ENCODE measurements around the gene RTKN. TPM values are rescaled to one million over a fixed set of nuclear protein-coding genes. Genes with fewer than 3 reads are reported as not detected.
A peak's percentile ranks its signal among the peaks of the same experiment; 100 is the strongest.
"Not testable (repeated sequence)": the region's sequence is repeated elsewhere in the genome, so short reads cannot be mapped to it uniquely, and the experiment has no call there.

Gene RTKN
- polyA plus RNA-seq, 3 donors = 0.07 TPM; not detected in 2

GRCh38 chr2:74447230-74447999 lies 5.7 kb upstream of the RTKN start:
- no peak overlapping the region for H3K4me2 ChIP-seq (replicated peaks; ENCODE audit: extremely low read depth, low read length, poor library complexity, severe bottlenecking)
- H3K27me3 ChIP-seq (ENCODE audit: control insufficient read depth in 2 of 2, insufficient read depth in 2 of 2, low read length in 2 of 2) = peaks cover 14 to 24% of the 10 kb centered on the region in 2 donors
- H3K79me2 ChIP-seq (ENCODE audit: insufficient read depth, low read length) = no peaks in the 10 kb centered on the region
- 100% methylated on average over 1 of the region's 5 CpGs for WGBS (ENCODE audit: insufficient coverage)
- no peak for DNase-seq
- Mint-ChIP-seq H3K27me3 (ENCODE audit: low read depth in 3 of 3) (peaks cover 18 to 31% (median 27%) of the 10 kb centered on the region in 3 donors), H3K4me1 (peaks cover 3% of the 10 kb centered on the region), H3K36me3 (no peaks in the 10 kb centered on the region), H3K27ac (no peak overlapping the region), H3K4me3 (no peak overlapping the region), H3K9me3 (peaks cover 0 to 4% (median 0%) of the 10 kb centered on the region in 7 donors)
- no peak overlapping the region for H3K27ac ChIP-seq (ENCODE audit: low read depth in 1 of 2, low read length in 2 of 2)
- no peak overlapping the region for H2AFZ ChIP-seq (ENCODE audit: insufficient read depth, low read depth, low read length, poor library complexity, severe bottlenecking)
- TF ChIP-seq CTCF (IDR thresholded peaks at IDR 0.05) = no peak
- H3K9ac ChIP-seq (ENCODE audit: insufficient read depth, low read length, poor library complexity, severe bottlenecking) = no peak overlapping the region
- no peak overlapping the region for H3K4me3 ChIP-seq (replicated peaks in 1 of 3; ENCODE audit: low read depth in 2 of 3, low read length in 3 of 3)
- H3K9me3 ChIP-seq (replicated peaks in 1 of 2; ENCODE audit: control insufficient read depth in 1 of 2, insufficient read depth in 1 of 2, low read length in 2 of 2) = peaks cover 0 to 3% of the 10 kb centered on the region in 2 donors
- no peaks in the 10 kb centered on the region for H4K20me1 ChIP-seq (ENCODE audit: insufficient read depth, low read length)
- H3K36me3 ChIP-seq (replicated peaks in 1 of 2; ENCODE audit: control insufficient read depth in 1 of 2, insufficient read depth in 2 of 2, low read length in 2 of 2) = no peaks in the 10 kb centered on the region
- intact Hi-C loops (cut with micrococcal nuclease) = no loop called here
- peaks cover 4 to 5% of the 10 kb centered on the region in 2 donors for H3K4me1 ChIP-seq (ENCODE audit: control insufficient read depth in 1 of 2, insufficient read depth in 2 of 2, low read length in 2 of 2)

- no peaks in the 10 kb centered on the region for H3K36me3 ChIP-seq (replicated peaks in 1 of 2; ENCODE audit: control insufficient read depth in 1 of 2, insufficient read depth in 2 of 2, low read length in 2 of 2)
- no peak for DNase-seq
- Mint-ChIP-seq H3K4me3 (peak overlapping the region in 1 of 2 donors; percentile 54), H3K4me1 (peaks cover 26% of the 10 kb centered on the region), H3K9me3 (peaks cover 0 to 8% (median 6%) of the 10 kb centered on the region in 7 donors), H3K27me3 (ENCODE audit: low read depth in 3 of 3) (peaks cover 38 to 58% (median 45%) of the 10 kb centered on the region in 3 donors), H3K27ac (no peak overlapping the region), H3K36me3 (peaks cover 4 to 5% of the 10 kb centered on the region in 2 donors)
- H2AFZ ChIP-seq (ENCODE audit: insufficient read depth, low read depth, low read length, poor library complexity, severe bottlenecking) = no peak overlapping the region
- H3K4me3 ChIP-seq (replicated peaks in 1 of 3; ENCODE audit: low read depth in 2 of 3, low read length in 3 of 3) = no peak overlapping the region
- intact Hi-C loops (cut with micrococcal nuclease) = no loop called here
- H4K20me1 ChIP-seq (ENCODE audit: insufficient read depth, low read length) = no peaks in the 10 kb centered on the region
- peaks cover 28 to 51% of the 10 kb centered on the region in 2 donors for H3K27me3 ChIP-seq (ENCODE audit: control insufficient read depth in 2 of 2, insufficient read depth in 2 of 2, low read length in 2 of 2)
- no peak for TF ChIP-seq CTCF (IDR thresholded peaks at IDR 0.05)
- no peak overlapping the region for H3K9ac ChIP-seq (ENCODE audit: insufficient read depth, low read length, poor library complexity, severe bottlenecking)
- no peak overlapping the region for H3K4me2 ChIP-seq (replicated peaks; ENCODE audit: extremely low read depth, low read length, poor library complexity, severe bottlenecking)
- H3K79me2 ChIP-seq (ENCODE audit: insufficient read depth, low read length) = no peaks in the 10 kb centered on the region
- peaks cover 26 to 31% of the 10 kb centered on the region in 2 donors for H3K4me1 ChIP-seq (ENCODE audit: control insufficient read depth in 1 of 2, insufficient read depth in 2 of 2, low read length in 2 of 2)
- no CpG with 5 or more reads among the region's 5 CpGs for WGBS (ENCODE audit: insufficient coverage)
- no peak overlapping the region for H3K27ac ChIP-seq (ENCODE audit: low read depth in 1 of 2, low read length in 2 of 2)
- peaks cover 0 to 19% of the 10 kb centered on the region in 2 donors for H3K9me3 ChIP-seq (replicated peaks in 1 of 2; ENCODE audit: control insufficient read depth in 1 of 2, insufficient read depth in 1 of 2, low read length in 2 of 2)
Measured at GRCh38 chr2:74444498-74445318, 3.0 kb upstream of the RTKN start.

- peak overlapping the region; percentile 73 for H3K4me2 ChIP-seq (replicated peaks; ENCODE audit: extremely low read depth, low read length, poor library complexity, severe bottlenecking)
- peaks cover 28 to 59% of the 10 kb centered on the region in 2 donors for H3K27me3 ChIP-seq (ENCODE audit: control insufficient read depth in 2 of 2, insufficient read depth in 2 of 2, low read length in 2 of 2)
- peaks cover 28 to 33% of the 10 kb centered on the region in 2 donors for H3K4me1 ChIP-seq (ENCODE audit: control insufficient read depth in 1 of 2, insufficient read depth in 2 of 2, low read length in 2 of 2)
- H3K9me3 ChIP-seq (replicated peaks in 1 of 2; ENCODE audit: control insufficient read depth in 1 of 2, insufficient read depth in 1 of 2, low read length in 2 of 2) = peaks cover 0 to 19% of the 10 kb centered on the region in 2 donors
- Mint-ChIP-seq H3K4me1 (peaks cover 30% of the 10 kb centered on the region), H3K4me3 (peak overlapping the region in 1 of 2 donors; percentile 92), H3K27me3 (ENCODE audit: low read depth in 3 of 3) (peaks cover 42 to 69% (median 52%) of the 10 kb centered on the region in 3 donors)
- intact Hi-C loops (cut with micrococcal nuclease); H4K20me1 ChIP-seq (ENCODE audit: insufficient read depth, low read length); H3K27ac Mint-ChIP-seq; H3K9me3 Mint-ChIP-seq; H3K36me3 ChIP-seq (replicated peaks in 1 of 2; ENCODE audit: control insufficient read depth in 1 of 2, insufficient read depth in 2 of 2, low read length in 2 of 2); H3K27ac ChIP-seq (ENCODE audit: low read depth in 1 of 2, low read length in 2 of 2); H3K79me2 ChIP-seq (ENCODE audit: insufficient read depth, low read length); H3K36me3 Mint-ChIP-seq; DNase-seq; H3K9ac ChIP-seq (ENCODE audit: insufficient read depth, low read length, poor library complexity, severe bottlenecking): not testable (repeated sequence)
- H2AFZ ChIP-seq (ENCODE audit: insufficient read depth, low read depth, low read length, poor library complexity, severe bottlenecking) = peak overlapping the region; percentile 79
- 96% methylated on average over 6 of the region's 16 CpGs for WGBS (ENCODE audit: insufficient coverage)
- H3K4me3 ChIP-seq (replicated peaks in 1 of 3; ENCODE audit: low read depth in 2 of 3, low read length in 3 of 3) = peak overlapping the region in 1 of 3 experiments; percentile 69
Measured at GRCh38 chr2:74442483-74443297, 953 bp upstream of the RTKN start.
